ENCODE data around the gene FOXN4. TPM values are rescaled to one million over a fixed set of nuclear protein-coding genes. Genes with fewer than 3 reads are reported as not detected.

The FOXN4 gene
- total RNA-seq, 1 experiment from 2014 or later, result 0.37 TPM

- no peaks in the 10 kb centered on the region; the same call in 1 of the 2 replicates for H3K4me1 Mint-ChIP-seq
- peaks cover 13% of the 10 kb centered on the region for H3K9me3 Mint-ChIP-seq
- TF ChIP-seq, protein P1, sequence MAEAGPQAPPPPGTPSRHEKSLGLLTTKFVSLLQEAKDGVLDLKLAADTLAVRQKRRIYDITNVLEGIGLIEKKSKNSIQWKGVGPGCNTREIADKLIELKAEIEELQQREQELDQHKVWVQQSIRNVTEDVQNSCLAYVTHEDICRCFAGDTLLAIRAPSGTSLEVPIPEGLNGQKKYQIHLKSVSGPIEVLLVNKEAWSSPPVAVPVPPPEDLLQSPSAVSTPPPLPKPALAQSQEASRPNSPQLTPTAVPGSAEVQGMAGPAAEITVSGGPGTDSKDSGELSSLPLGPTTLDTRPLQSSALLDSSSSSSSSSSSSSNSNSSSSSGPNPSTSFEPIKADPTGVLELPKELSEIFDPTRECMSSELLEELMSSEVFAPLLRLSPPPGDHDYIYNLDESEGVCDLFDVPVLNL (CRISPR knock-in tag; IDR thresholded peaks at IDR 0.05; ENCODE audit: borderline replicate concordance, low read depth), result no peak
- TF ChIP-seq, protein P2, sequence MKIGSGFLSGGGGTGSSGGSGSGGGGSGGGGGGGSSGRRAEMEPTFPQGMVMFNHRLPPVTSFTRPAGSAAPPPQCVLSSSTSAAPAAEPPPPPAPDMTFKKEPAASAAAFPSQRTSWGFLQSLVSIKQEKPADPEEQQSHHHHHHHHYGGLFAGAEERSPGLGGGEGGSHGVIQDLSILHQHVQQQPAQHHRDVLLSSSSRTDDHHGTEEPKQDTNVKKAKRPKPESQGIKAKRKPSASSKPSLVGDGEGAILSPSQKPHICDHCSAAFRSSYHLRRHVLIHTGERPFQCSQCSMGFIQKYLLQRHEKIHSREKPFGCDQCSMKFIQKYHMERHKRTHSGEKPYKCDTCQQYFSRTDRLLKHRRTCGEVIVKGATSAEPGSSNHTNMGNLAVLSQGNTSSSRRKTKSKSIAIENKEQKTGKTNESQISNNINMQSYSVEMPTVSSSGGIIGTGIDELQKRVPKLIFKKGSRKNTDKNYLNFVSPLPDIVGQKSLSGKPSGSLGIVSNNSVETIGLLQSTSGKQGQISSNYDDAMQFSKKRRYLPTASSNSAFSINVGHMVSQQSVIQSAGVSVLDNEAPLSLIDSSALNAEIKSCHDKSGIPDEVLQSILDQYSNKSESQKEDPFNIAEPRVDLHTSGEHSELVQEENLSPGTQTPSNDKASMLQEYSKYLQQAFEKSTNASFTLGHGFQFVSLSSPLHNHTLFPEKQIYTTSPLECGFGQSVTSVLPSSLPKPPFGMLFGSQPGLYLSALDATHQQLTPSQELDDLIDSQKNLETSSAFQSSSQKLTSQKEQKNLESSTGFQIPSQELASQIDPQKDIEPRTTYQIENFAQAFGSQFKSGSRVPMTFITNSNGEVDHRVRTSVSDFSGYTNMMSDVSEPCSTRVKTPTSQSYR (CRISPR knock-in tag; IDR thresholded peaks at IDR 0.05), result no peak
Measured at GRCh38 chr12:109267361-109267760, 41.7 kb downstream of the FOXN4 start.

DNA sequence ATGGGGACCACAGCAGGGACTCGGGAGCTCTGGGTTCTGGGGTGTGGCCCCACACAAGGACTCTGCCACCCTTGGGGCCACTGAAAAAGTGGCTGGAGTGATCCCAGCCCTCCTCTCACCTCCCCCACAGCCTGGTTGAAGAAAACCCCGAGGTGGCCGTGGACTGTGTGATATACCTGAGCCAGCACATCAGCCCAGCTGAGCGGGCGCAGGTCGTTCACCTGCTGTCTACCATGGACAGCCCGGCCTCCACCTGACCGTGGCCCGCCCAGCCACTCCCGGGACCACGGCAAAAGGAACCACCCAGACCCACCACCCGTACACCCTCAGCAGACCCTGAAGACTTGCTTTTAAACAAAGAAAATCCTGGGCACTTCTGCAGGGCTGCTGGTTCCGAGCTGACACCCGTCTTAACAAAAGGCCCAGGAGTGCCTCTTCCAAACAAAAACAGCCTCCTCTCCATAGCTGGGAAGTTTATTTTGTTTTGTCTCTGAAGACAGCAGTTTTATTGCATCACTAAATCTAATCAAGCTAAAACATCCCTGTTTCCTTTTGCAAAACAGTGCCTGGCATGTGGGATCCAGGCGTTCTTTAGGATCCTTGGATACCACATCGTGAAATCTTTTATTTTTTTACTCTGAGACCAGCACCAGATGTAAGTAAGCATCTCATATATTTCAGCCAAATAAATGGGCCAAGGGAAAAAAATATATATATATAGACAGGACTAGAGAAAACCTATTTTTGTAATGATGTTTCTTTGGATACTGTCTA lies 42.8 kb downstream of the FOXN4 start:
- ATAC-seq, result no peak
- peaks cover under 1% of the 10 kb centered on the region; the same call in 1 of the 2 replicates for H3K4me1 Mint-ChIP-seq
- H3K4me3 Mint-ChIP-seq, result no peak overlapping the region
- H3K36me3 Mint-ChIP-seq, result peaks cover 4% of the 10 kb centered on the region; the same call in 1 of the 2 replicates
- H3K9me3 Mint-ChIP-seq, result peaks cover 13% of the 10 kb centered on the region
- H3K27ac Mint-ChIP-seq, result no peak overlapping the region
- ChIA-PET POLR2A (no interaction called here), CTCF (interaction anchor here (1.0 to 3.9 kb wide), 4 partner anchors 119 to 162 kb away, joined by 3 to 55 read pairs (median 18); no protein-coding TSS in a partner anchor)
- DNase-seq (ENCODE audit: low spot score), result no peak
- H3K27me3 Mint-ChIP-seq (ENCODE audit: low read depth), result peaks cover 5% of the 10 kb centered on the region; the same call in 1 of the 2 replicates
- TF ChIP-seq ZNF121 (CRISPR knock-in tag; IDR thresholded peaks at IDR 0.05), result no peak
- no peak for TF ChIP-seq ZNF138 (CRISPR knock-in tag; conservative IDR thresholded peaks at IDR 0.05)
- TF ChIP-seq, protein P3, sequence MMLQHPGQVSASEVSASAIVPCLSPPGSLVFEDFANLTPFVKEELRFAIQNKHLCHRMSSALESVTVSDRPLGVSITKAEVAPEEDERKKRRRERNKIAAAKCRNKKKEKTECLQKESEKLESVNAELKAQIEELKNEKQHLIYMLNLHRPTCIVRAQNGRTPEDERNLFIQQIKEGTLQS (CRISPR knock-in tag; conservative IDR thresholded peaks at IDR 0.05), result no peak
- no peak for TF ChIP-seq NFYB (CRISPR knock-in tag; conservative IDR thresholded peaks at IDR 0.05; ENCODE audit: low read depth)
- TF ChIP-seq ZNF396 (CRISPR knock-in tag; IDR thresholded peaks at IDR 0.05; ENCODE audit: borderline replicate concordance), result no peak
- no peak for TF ChIP-seq NR3C1 (CRISPR knock-in tag; conservative IDR thresholded peaks at IDR 0.05; ENCODE audit: low read depth)
- TF ChIP-seq TCF7 (CRISPR knock-in tag; IDR thresholded peaks at IDR 0.05; ENCODE audit: low read depth), result no peak
- TF ChIP-seq CTCF (IDR thresholded peaks at IDR 0.05), result no peak
- TF ChIP-seq, protein P4, sequence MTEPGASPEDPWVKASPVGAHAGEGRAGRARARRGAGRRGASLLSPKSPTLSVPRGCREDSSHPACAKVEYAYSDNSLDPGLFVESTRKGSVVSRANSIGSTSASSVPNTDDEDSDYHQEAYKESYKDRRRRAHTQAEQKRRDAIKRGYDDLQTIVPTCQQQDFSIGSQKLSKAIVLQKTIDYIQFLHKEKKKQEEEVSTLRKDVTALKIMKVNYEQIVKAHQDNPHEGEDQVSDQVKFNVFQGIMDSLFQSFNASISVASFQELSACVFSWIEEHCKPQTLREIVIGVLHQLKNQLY (CRISPR knock-in tag; IDR thresholded peaks at IDR 0.05), result no peak

More at GRCh38 chr12:109267361-109267760, 41.7 kb downstream of the FOXN4 start:
- Mint-ChIP-seq H3K36me3 (peaks cover 4% of the 10 kb centered on the region; the same call in 1 of the 2 replicates), H3K4me3 (no peak overlapping the region), H3K27ac (no peak overlapping the region), H3K27me3 (ENCODE audit: low read depth) (peaks cover 5% of the 10 kb centered on the region; the same call in 1 of the 2 replicates)
- no peak for DNase-seq (ENCODE audit: low spot score)
- ChIA-PET CTCF (interaction anchor here (0.7 to 2.5 kb wide), 5 partner anchors 11 to 161 kb away, joined by 3 to 6 read pairs (median 5); no protein-coding TSS in a partner anchor), POLR2A (no interaction called here)
- ATAC-seq, result no peak

DNA sequence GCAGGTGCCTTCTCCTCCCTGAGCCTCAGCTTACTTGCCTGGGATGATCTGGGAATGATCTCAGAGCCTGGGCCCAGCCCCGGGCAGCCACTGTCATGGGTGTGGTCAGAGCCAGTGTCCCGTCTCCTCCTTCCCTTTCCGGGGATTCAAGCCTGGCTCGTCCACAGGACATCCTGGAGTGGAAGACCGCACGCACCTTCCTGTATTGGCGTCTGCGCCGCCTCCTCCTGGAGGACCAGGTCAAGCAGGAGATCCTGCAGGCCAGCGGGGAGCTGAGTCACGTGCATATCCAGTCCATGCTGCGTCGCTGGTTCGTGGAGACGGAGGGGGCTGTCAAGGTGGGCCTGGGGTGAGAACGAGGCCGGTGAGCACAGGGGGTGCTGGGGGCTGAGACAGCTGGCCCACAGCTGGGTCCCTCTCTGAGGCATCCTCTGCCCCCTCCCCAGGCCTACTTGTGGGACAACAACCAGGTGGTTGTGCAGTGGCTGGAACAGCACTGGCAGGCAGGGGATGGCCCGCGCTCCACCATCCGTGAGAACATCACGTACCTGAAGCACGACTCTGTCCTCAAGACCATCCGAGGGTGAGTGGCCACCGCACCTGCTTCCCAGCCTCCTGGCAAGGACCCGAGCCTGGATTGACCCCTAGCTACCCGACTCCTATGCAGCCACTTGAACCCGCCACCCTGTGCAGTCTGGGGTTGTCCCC lies 44.0 kb downstream of the FOXN4 start:
- peaks cover 10% of the 10 kb centered on the region for H3K4me1 Mint-ChIP-seq
- no peak overlapping the region for H3K4me3 Mint-ChIP-seq
- H3K9me3 Mint-ChIP-seq, result peaks cover 2% of the 10 kb centered on the region
- POLR2A ChIA-PET, result no interaction called here
- no peak for DNase-seq (ENCODE audit: low spot score)
- CTCF ChIA-PET, result interaction anchor here (0.6 to 3.9 kb wide), 9 partner anchors 9 to 212 kb away, joined by 3 to 55 read pairs (median 5); partner anchors contain the start of genes KCTD10 and UBE3B
- H3K36me3 Mint-ChIP-seq, result no peaks in the 10 kb centered on the region; the same call in 1 of the 2 replicates
- H3K27me3 Mint-ChIP-seq (ENCODE audit: low read depth), result no peaks in the 10 kb centered on the region; the same call in 1 of the 2 replicates
- no peak overlapping the region for H3K27ac Mint-ChIP-seq
- no peak for ATAC-seq
- no peak for TF ChIP-seq TEAD4 (CRISPR knock-in tag; IDR thresholded peaks at IDR 0.05)
- no peak for TF ChIP-seq ZNF423 (CRISPR knock-in tag; IDR thresholded peaks at IDR 0.05)
- TF ChIP-seq MYBL2 (CRISPR knock-in tag; IDR thresholded peaks at IDR 0.05), result no peak
- no peak for TF ChIP-seq ZNF121 (CRISPR knock-in tag; IDR thresholded peaks at IDR 0.05)
- TF ChIP-seq, protein P5, sequence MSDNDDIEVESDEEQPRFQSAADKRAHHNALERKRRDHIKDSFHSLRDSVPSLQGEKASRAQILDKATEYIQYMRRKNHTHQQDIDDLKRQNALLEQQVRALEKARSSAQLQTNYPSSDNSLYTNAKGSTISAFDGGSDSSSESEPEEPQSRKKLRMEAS (CRISPR knock-in tag; IDR thresholded peaks at IDR 0.05), result no peak
- TF ChIP-seq ZNF219 (CRISPR knock-in tag; IDR thresholded peaks at IDR 0.05; ENCODE audit: borderline replicate concordance), result no peak
- TF ChIP-seq SMAD3 (CRISPR knock-in tag; IDR thresholded peaks at IDR 0.05; ENCODE audit: borderline replicate concordance), result no peak
- TF ChIP-seq GRHL2 (CRISPR knock-in tag; IDR thresholded peaks at IDR 0.05; ENCODE audit: insufficient replicate concordance, severe bottlenecking), result no peak
- no peak for TF ChIP-seq MXD4 (CRISPR knock-in tag; IDR thresholded peaks at IDR 0.05; ENCODE audit: borderline replicate concordance)
- TF ChIP-seq HMGXB4 (CRISPR knock-in tag; IDR thresholded peaks at IDR 0.05), result no peak

Measured in WTC11 (cell line).